Effector memory CD8-positive, alpha-beta T cell (primary cell): ENCODE results near the gene RPS6KA5.
A peak's percentile ranks its signal among the peaks of the same experiment; 100 is the strongest.
"Not testable (repeated sequence)": the region's sequence is repeated elsewhere in the genome, so short reads cannot be mapped to it uniquely, and the experiment has no call there.

Source experiments
- ATAC-seq: fragments of 150-1000 bp; cut with Tn5 transposase; replicated peaks from 2 replicates; pipeline ENCODE4 v1.10.0; 2021; ENCODE audit warnings: mild to moderate bottlenecking, moderate library complexity
- DNase-seq, 3 experiments: peaks; one replicate each; pipeline ENCODE4 v3.0.0; 2021
- H3K27ac Mint-ChIP-seq, 2 donors: one replicate each; pipeline ENCODE4 v1.8.0; 2022; ENCODE audit warnings: mild to moderate bottlenecking in 2 of 2, mixed read lengths in 2 of 2, moderate library complexity in 2 of 2
- H3K27me3 Mint-ChIP-seq, 2 donors: one replicate each; pipeline ENCODE4 v1.8.0; 2022; ENCODE audit warnings: mixed read lengths in 2 of 2
- H3K36me3 Mint-ChIP-seq: one replicate; pipeline ENCODE4 v1.8.0; 2022; ENCODE audit warnings: mild to moderate bottlenecking, moderate library complexity, mixed read lengths; ENCODE audit not compliant: insufficient read depth
- H3K4me1 Mint-ChIP-seq, 2 donors: one replicate each; pipeline ENCODE4 v1.8.0; 2022; ENCODE audit warnings: low read depth in 2 of 2, mixed read lengths in 2 of 2
- H3K4me3 Mint-ChIP-seq, 2 donors: one replicate each; pipeline ENCODE4 v1.8.0; 2022; ENCODE audit warnings: mild to moderate bottlenecking in 2 of 2, mixed read lengths in 2 of 2, moderate library complexity in 2 of 2
- H3K9me3 Mint-ChIP-seq, 2 donors: one replicate each; pipeline ENCODE4 v1.8.0; 2022; ENCODE audit warnings: mixed read lengths in 2 of 2
- total RNA-seq, 9 experiments: gene quantifications; one replicate each; lab custom pipeline; 2026; lab: John Stamatoyannopoulos, UW

Gene RPS6KA5
- total RNA-seq = 32.0 to 186 (median 74.4) reads per million in 9 experiments

DNA sequence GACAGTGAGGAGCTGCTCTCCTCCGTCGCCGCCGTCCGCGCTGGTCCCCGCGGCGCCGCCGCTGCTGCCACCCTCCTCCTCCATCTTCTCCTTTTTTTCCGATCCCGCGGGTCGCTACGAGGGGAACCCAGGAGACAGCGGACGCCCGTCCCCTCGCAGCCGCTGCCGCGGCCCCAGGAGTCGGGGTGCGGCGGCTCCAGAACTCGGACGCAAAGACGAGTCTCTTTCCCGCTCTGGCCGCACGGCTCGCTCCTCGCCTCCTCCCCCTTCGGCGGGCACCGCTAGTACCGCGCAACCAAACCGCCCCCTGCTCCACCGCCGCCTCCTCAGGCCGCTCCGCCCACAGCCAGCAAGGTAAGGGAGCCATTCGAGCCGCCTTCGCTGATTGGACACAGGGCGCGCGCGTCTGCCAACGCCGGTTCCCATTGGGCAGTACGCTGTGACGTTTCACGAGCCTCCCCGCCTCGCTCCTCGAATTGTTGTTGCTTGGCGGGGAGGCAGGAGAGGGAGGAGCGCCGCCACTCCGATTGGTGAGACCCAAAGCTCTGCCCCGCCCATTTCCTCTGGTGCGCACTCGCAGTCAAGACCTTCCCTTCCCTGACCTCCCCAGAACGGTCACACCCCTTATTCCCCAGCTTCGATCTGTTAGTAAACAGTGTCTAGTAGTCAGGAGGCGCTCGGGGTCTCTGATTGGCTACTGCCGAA is at the start of gene RPS6KA5:
Gene RPS6KA5 (minus strand): TSS at position 291 of the 705 bp plus-strand sequence. CDS start 207 bp downstream, at position 84.
- Mint-ChIP-seq H3K4me1 (peaks cover 40 to 53% of the 10 kb centered on the region in 2 donors), H3K27ac (no peak within 1 kb of the TSS), H3K4me3 (no peak within 1 kb of the TSS), H3K9me3 (peaks cover 6 to 10% of the 10 kb centered on the region in 2 donors), H3K27me3 (no peaks in the 10 kb centered on the region), H3K36me3 (peaks cover 15% of the 10 kb centered on the region)
- peak; percentile 77 for ATAC-seq
- peak; percentile 98 to 100 (median 99) for DNase-seq

DNA sequence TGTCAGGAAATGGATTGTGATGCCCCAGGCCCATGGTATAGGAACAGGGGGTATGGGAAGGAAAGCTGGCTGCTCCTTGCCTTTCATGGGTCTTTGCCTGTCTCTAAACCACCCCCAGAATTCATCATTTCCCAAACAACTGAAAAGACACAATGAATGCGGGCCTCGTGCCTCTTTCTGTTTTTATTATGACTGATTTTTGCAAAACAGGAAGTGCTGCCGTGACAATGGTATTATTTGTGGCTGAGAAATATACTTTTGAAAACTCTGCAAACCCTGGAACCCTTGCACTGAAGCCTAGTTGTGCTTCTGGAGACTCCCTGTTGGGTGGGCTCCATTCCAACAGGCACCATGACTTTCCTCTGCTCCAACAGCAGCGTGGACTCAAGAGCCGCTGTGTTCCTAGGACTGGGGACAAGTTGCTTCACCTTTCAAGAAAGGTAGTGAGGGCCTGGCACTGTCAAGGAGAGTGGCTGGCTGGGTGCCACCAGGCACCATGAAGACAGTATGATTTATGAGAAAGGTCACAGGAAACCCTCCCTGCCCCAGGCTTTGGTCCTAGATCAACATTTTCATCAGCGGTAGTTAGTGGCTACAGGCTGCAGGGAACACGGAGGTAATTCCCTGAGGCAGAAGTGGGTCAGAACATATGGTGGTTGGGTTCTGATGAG is 48.6 kb upstream of the RPS6KA5 start:
- Mint-ChIP-seq H3K4me3 (peak overlapping the region; percentile 54 to 59), H3K27ac (peak overlapping the region; percentile 67 to 89), H3K9me3 (no peaks in the 10 kb centered on the region), H3K36me3 (peaks cover 15% of the 10 kb centered on the region), H3K4me1 (peaks cover 41 to 44% of the 10 kb centered on the region in 2 donors), H3K27me3 (no peaks in the 10 kb centered on the region)
- DNase-seq (peak in 2 of 3 experiments; percentile 2 to 17), ATAC-seq (no peak)

DNA sequence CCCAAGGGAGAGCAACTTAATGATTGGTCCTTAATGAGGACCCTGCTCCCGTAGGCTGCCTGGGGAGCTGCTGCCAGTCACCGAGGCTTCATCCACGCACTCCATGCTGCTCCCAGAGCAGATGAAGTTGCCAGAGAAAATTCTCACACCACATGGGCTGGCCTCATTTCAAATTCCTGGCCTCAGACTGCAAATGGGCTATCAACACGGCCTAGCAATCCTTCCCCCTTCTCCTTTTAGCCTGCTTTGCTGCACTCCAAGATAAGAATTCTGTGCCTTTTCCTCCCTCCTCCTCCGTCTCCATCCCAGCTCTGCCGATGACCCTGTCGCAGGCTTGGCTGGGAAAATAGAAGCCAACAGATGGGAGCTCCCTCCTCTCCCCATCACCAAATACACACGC is 42.7 kb upstream of the RPS6KA5 start:
- H3K27ac Mint-ChIP-seq = no peak overlapping the region
- peaks cover 7 to 21% of the 10 kb centered on the region in 2 donors for H3K4me1 Mint-ChIP-seq
- H3K27me3 Mint-ChIP-seq = no peaks in the 10 kb centered on the region
- H3K4me3 Mint-ChIP-seq = no peak overlapping the region
- ATAC-seq (no peak), DNase-seq (no peak)
- H3K9me3 Mint-ChIP-seq = no peaks in the 10 kb centered on the region
- peaks cover 2% of the 10 kb centered on the region for H3K36me3 Mint-ChIP-seq

DNA sequence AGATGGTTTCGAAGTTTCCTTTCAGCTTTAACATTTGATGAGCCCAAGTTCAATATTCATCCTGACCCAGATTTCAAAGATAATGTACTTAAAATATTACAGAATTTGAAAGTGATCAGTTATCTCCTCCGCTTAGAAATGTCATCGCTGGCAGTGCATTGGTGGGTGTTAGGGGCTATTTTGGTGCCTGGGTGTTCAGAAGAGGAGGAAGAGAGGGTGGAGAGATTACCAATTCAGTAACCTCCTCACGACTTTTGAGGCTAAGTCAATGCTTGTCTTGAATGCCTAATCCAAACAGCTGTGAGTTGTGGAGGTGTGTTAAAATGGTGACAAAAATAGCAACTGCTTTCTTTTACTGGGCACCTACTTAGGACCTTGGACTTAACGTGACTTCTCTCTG is 39.7 kb upstream of the RPS6KA5 start:
- Mint-ChIP-seq H3K36me3 (no peaks in the 10 kb centered on the region), H3K4me1 (peaks cover 1 to 14% of the 10 kb centered on the region in 2 donors), H3K9me3 (no peaks in the 10 kb centered on the region), H3K27ac (no peak overlapping the region), H3K27me3 (no peaks in the 10 kb centered on the region), H3K4me3 (no peak overlapping the region)
- ATAC-seq = no peak
- DNase-seq = no peak

DNA sequence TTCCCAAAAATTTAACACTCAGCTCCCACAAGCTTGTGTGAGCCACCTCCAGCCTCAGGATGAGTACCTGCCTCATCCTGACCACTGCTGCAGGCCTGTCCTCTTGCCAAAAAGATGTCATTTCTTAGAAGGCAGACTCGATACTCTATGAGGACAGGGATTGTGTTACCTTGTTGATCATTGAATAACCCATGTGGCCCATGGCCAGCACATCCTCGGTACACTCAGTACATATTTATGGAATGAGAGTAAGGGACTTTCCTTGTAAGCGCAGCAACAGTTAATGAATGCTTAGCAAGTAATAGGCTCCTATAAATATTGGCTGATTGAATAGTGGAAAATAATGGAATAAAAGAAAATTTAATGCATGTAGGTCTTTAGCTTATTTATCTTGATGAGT is 38.1 kb upstream of the RPS6KA5 start:
- DNase-seq = no peak
- H3K36me3 Mint-ChIP-seq = no peaks in the 10 kb centered on the region
- no peaks in the 10 kb centered on the region for H3K9me3 Mint-ChIP-seq
- no peak overlapping the region for H3K4me3 Mint-ChIP-seq
- H3K27me3 Mint-ChIP-seq = no peaks in the 10 kb centered on the region
- H3K4me1 Mint-ChIP-seq = peaks cover 1 to 13% of the 10 kb centered on the region in 2 donors
- ATAC-seq = no peak
- H3K27ac Mint-ChIP-seq = no peak overlapping the region

DNA sequence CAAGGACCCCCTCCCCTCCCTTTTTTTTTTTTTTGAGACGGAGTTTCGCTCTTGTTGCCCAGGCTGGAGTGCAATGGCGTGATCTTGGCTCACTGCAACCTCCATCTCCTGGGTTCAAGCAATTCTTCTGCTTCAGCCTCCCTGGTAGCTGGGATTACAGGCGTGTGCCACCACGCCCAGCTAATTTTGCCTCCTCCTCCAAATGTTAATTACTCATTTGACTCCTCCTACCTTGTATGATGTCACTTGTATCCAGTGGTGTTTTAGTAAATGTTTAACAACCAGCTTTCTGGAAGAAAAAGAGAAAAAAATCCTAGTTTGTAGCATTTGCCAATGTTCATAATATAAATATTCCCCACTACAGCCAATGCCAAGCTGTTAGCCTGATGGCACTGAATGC is 37.2 kb upstream of the RPS6KA5 start:
- not testable (repeated sequence) for H3K9me3 Mint-ChIP-seq, H3K4me1 Mint-ChIP-seq, H3K27ac Mint-ChIP-seq, DNase-seq, H3K4me3 Mint-ChIP-seq, ATAC-seq, H3K36me3 Mint-ChIP-seq, H3K27me3 Mint-ChIP-seq

DNA sequence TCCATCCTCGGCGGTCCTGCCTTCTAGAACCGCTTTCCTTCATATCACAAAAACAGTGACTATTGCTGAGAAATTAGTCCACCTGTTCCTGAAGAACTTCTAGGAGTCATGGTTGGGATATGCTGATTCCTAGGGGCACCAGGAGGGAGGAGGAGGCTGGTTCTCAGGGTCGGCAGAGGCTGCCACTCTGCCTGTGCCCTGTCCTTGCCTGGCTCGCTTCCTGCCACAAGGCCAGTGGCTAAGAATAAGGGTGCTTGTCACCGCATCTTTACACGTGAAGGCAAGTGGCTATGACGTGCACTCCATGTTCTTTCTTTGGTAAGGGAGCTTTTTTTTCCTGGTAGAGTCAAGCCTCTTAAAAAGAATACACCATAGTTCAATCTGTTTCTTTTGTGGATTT is 34.7 kb upstream of the RPS6KA5 start:
- DNase-seq (no peak), ATAC-seq (no peak)
- Mint-ChIP-seq H3K4me3 (no peak overlapping the region), H3K36me3 (no peaks in the 10 kb centered on the region), H3K27ac (no peak overlapping the region), H3K27me3 (no peaks in the 10 kb centered on the region), H3K9me3 (no peaks in the 10 kb centered on the region), H3K4me1 (peaks cover 1 to 9% of the 10 kb centered on the region in 2 donors)

DNA sequence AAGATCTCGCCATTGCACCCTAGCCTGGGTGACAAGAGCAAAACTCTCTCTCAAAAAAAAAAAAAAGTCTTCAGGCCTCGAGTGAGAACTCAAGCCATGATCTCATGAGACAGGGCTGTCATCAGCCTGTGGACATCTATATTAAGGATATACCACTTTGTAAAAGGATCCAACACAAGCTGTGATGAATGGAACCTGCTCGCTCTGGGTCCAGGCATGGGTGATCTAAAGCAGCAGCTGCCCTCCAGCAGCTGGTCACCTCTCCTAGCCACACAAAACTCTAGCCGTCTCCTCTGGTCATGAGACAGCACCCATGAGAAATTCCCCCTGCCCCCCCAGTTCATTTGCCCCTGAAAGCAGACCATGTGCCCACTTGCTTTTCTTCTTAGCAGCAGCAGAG is 34.3 kb upstream of the RPS6KA5 start:
- no peak overlapping the region for H3K4me3 Mint-ChIP-seq
- no peaks in the 10 kb centered on the region for H3K27me3 Mint-ChIP-seq
- no peaks in the 10 kb centered on the region for H3K36me3 Mint-ChIP-seq
- DNase-seq (no peak), ATAC-seq (no peak)
- peaks cover 1 to 5% of the 10 kb centered on the region in 2 donors for H3K4me1 Mint-ChIP-seq
- H3K27ac Mint-ChIP-seq = no peak overlapping the region
- no peaks in the 10 kb centered on the region for H3K9me3 Mint-ChIP-seq

DNA sequence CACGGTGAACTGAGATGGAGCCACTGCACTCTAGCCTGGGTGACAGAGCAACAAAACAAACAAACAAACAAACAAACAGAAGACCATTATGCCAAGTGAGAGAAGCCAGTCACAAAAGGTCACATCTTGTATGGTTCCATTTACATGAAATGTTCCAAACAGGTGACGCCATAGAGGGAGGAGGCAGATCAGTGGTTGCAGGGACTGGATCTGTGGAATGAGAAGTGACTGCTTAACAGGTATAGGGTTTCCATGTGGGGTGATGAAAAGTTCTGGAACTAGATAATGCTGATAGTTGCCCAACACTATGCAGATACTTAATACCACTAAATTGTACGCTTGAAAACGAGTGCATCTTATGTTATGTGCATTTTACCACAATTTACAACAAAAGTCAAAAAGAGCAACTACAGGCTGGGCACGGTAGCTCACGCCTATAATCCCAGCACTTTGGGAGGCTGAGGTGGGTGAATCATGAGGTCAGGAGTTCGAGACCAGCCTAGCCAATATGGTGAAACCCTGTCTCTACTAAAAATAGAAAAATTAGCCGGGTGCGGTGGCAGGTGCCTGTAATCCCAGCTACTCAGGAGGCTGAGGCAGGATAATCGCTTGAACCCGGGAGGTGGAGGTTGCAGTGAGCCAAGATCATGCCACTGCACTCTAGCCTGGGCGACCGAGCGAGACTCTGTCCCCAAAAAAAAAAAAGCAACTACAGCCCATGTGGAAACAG is 33.5 kb upstream of the RPS6KA5 start:
- not testable (repeated sequence) for H3K36me3 Mint-ChIP-seq, ATAC-seq, H3K4me1 Mint-ChIP-seq, H3K9me3 Mint-ChIP-seq, H3K27ac Mint-ChIP-seq, H3K27me3 Mint-ChIP-seq, DNase-seq, H3K4me3 Mint-ChIP-seq

DNA sequence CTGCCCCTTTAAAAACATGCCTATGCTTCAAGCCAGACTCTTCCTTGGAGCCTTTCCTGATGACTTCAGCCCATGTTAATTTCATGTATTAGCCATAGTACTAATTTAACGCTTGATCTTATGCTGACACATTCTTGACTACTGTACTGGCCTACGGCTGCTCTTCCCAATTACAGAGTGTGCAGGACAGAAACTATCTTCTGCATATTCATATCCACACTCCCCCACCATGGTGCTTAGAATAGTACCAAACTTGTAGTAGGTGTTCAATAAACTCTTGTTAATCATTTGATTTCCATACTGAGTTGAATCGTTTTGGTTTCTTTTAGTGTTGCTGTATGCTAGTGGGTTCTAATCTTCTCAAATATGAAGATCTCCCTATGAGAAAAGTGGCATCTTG is 31.6 kb upstream of the RPS6KA5 start:
- Mint-ChIP-seq H3K4me1 (peaks cover 0 to 5% of the 10 kb centered on the region in 2 donors), H3K36me3 (no peaks in the 10 kb centered on the region), H3K27ac (no peak overlapping the region), H3K27me3 (no peaks in the 10 kb centered on the region), H3K4me3 (no peak overlapping the region), H3K9me3 (no peaks in the 10 kb centered on the region)
- ATAC-seq (no peak), DNase-seq (no peak)

DNA sequence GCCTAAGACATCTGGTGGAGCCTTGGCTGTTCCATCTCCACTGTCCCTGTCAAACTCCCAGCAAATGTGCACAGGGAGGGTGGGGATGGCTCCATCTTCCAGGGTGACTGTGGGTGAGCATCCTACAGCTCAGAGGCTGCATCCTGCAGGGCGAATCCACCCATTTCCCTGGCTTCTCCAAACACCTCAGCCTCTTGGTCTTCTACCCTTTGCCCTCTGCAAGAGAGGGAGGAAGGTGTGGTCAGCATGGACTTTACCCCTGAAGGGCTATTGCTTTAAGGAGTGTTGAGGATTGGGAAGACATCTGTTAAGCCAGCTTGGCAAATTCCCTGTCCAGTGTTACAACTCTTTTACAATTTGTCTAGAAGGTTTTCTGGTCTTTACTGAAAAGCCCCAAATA is 30.3 kb upstream of the RPS6KA5 start:
- DNase-seq (no peak), ATAC-seq (no peak)
- Mint-ChIP-seq H3K4me1 (peaks cover 0 to 5% of the 10 kb centered on the region in 2 donors), H3K9me3 (no peaks in the 10 kb centered on the region), H3K36me3 (no peaks in the 10 kb centered on the region), H3K27ac (no peak overlapping the region), H3K4me3 (no peak overlapping the region), H3K27me3 (no peaks in the 10 kb centered on the region)

DNA sequence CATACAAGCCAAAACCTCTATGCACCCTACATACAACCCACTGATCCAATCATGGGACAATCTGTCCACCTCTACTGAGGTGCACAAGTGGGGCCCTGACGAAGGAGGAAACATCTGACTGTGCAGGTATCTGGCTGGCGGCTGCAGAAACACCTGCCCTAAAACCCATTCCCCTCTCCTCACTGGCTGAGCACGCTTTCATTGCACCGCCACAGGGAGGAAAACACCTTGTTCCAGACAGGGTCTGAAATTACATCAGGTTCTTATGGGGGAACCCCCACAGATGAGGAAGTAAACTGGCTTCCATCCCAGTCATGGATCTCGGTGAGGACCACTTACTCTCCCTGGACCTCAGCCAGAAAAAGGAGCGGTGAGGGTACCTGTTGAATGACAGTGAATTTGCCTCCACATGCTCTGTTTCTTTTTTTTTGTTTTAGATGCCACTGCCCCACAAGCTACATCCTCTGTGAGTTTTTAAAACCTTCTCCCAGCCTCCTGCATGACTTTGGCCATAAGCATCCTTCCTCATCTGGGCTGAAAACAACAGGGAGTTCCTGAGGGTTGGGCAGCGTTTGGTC is 29.6 kb upstream of the RPS6KA5 start:
- no peaks in the 10 kb centered on the region for H3K27me3 Mint-ChIP-seq
- H3K27ac Mint-ChIP-seq = no peak overlapping the region
- H3K36me3 Mint-ChIP-seq = no peaks in the 10 kb centered on the region
- no peak for ATAC-seq
- peaks cover 0 to 8% of the 10 kb centered on the region in 2 donors for H3K4me1 Mint-ChIP-seq
- DNase-seq = no peak
- no peak overlapping the region for H3K4me3 Mint-ChIP-seq
- H3K9me3 Mint-ChIP-seq = no peaks in the 10 kb centered on the region

DNA sequence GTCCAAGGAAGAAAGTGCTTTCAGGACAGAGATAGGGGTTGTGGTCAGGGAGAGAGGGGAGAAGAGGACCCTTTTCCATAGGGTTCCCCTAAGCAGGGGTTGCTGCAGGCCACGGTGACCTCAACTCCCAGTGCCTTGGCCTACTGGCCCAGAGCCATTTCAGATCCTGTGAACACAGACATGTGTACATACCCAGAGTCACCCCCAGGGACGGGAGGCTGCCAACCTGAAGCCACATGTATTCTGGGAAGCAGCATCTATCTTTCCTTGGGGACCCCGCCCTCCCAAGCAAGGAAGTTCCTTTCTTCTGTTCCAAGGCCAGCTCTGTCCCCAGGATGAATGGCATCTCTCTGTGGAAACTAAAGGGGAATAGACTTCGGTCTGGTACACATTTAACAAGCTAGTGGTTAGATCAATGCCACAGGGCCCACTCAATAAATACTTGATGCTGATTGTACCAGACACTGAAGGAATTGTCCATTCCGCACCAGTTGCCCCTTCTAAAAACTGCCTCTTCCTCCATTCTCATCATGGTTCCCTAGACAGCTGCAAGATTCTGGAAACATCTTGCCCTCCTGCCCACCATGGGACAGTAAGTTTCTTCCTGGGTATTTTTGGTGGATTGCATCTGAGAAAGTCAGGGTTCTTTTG is 28.3 kb upstream of the RPS6KA5 start:
- H3K27ac Mint-ChIP-seq = no peak overlapping the region
- ATAC-seq (no peak), DNase-seq (no peak)
- no peaks in the 10 kb centered on the region for H3K36me3 Mint-ChIP-seq
- no peaks in the 10 kb centered on the region for H3K9me3 Mint-ChIP-seq
- H3K4me1 Mint-ChIP-seq = peaks cover 0 to 8% of the 10 kb centered on the region in 2 donors
- H3K4me3 Mint-ChIP-seq = no peak overlapping the region
- H3K27me3 Mint-ChIP-seq = no peaks in the 10 kb centered on the region
